GM21390 (cell line): ENCODE measurements around the gene GGCT.

ENCODE experiments used
- ATAC-seq: cut with Tn5 transposase; IDR thresholded peaks from one replicate; pipeline ENCODE4 v1.9.1; 2021; ENCODE audit not compliant: unreplicated experiment

The GGCT gene

DNA sequence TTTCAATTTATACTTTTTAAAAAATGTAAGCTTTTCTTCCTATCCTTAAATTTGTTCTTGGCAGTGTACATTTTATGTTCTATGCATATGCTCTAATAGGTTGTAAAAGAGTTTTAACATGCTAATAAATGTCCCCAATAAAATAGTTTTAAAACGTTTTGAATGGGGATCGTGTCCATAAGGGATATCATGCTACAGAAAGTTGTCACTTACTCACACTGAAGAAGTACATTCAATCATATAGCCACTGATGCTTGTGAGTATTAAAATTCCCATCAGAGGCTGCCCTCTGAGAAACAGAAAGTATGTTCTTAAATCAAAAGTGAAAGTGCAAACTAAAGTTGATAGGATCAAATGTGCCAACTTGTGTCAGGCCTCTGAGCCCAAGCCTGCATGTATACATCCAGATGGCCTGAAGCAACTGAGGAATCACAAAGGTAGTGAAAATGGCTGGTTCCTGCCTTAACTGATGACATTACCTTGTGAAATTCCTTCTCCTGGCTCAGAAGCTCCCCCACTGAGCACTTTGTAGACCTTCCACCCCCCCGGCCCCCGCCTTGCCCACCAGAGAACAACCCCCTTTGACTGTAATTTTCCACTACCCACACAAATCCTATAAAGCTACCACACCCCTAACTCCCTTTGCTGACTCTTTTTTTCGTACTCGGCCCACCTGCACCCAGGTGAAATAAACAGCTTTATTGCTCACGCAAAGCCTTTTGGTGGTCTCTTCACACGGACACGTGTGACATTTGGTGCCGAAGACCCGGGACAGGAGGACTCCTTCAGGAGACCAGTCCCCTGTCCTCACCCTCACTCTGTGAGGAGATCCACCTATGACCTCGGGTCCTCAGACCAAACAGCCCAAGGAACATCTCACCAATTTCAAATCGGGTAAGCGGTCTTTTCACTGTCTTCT is 25.2 kb downstream of the GGCT start:
- no peak for ATAC-seq

- ATAC-seq, result peak; percentile 91
Measured at GRCh38 chr7:30478349-30479201, 26.1 kb downstream of the GGCT start, which contains the start of gene NOD1. TSS of gene NOD1 (minus strand) at chr7:30478784. CDS start at chr7:30456921, 21,863 bp downstream.

- no peak for ATAC-seq
Measured at GRCh38 chr7:30476459-30477145, 28.0 kb downstream of the GGCT start.

DNA sequence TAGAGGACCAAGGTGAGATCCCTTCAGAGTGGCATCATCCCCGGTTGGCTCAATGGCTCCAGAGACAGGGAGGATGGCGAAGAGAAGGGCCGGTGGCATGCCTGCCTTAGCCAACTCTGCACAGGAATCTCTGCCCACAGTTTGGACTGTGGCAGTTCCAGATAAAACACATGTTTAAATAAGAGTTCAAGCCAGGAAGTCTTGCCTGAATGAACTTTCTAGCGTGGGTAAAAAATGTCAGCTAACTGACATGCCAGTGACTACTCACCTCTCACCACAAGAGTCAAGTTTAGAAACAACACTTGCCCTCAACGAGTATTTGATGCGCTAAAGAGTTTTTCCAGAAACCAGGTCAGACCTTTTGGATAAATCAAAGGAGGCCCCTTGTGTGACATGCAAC is 29.0 kb downstream of the GGCT start:
- ATAC-seq, result no peak

DNA sequence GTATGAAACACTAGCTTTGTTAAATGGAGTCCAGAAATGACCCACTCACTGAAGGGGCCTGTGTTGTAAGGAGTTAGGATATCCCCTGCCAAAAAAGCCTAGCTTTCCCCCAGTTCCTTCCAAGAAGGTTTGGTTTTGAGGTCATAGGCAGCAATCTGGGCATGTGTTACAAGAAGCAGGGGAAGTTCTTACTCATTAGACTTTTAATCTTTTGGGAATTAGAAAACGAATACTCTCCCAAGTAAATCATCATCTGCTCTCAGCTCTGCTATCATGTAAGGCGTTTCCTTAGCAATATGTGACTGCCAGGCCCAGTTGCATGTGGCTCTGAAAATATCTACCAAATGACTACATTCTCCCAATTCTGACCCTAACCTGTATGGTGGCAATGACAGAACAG is 29.7 kb downstream of the GGCT start:
- no peak for ATAC-seq

- no peak for ATAC-seq
Measured at GRCh38 chr7:30474485-30474884, 30.1 kb downstream of the GGCT start.

- no peak for ATAC-seq
Measured at GRCh38 chr7:30473903-30474302, 30.7 kb downstream of the GGCT start.

- ATAC-seq, result no peak
Measured at GRCh38 chr7:30472784-30473775, 31.5 kb downstream of the GGCT start.

- no peak for ATAC-seq
Measured at GRCh38 chr7:30472081-30472783, 32.4 kb downstream of the GGCT start.

GRCh38 chr7:30471205-30471604 is 33.4 kb downstream of the GGCT start:
- no peak for ATAC-seq

GRCh38 chr7:30470771-30471170 is 33.9 kb downstream of the GGCT start:
- ATAC-seq, result no peak

DNA sequence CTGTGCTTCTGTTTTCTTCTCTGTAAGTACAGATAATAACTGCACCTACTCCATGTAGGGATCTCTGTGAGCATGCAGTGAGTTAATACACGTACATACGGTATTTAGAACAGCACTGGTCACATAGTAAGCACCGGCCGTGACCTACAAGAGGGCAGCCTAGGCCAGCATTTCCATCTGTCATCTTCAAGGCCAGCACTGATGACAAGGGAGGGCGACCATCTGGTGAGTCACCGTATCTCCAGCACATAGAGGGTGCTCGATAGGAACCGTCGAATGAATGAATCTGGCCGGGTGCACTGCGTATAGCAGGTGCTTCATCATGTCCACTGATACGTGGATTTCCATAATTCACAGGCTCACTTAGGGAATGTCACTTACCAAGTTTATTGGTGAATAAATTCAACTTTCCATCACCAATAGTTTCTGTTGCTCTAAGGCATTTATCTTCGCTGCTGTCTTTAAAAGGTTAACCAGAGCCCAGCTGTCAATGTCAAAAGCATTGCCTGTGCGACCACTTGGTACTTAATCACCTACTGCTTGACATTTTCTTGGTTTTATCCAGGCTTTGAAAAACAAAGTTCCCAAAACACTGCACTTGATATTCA is 34.4 kb downstream of the GGCT start:
- no peak for ATAC-seq

GRCh38 chr7:30469303-30469702 is 35.3 kb downstream of the GGCT start:
- no peak for ATAC-seq

- ATAC-seq, result no peak
Measured at GRCh38 chr7:30468791-30469190, 35.8 kb downstream of the GGCT start.

DNA sequence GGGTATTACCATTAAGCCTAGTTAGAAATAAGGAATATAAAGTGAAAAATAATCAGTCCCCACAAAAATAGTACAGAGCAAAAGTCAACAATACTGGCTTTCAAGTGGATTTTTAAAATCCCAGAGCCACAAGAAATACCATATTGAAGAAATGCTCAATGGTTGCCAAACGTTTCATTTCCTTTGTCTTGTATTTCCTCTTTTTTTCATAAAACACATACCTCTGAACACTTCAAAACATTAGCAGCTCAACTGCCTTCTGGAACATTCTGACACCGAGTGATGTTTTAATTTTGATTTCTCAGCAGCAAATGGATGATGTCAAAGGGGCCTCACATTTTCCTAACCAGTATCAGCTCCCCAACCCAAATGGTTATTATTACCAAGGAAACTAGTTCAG is 36.6 kb downstream of the GGCT start:
- ATAC-seq, result no peak

DNA sequence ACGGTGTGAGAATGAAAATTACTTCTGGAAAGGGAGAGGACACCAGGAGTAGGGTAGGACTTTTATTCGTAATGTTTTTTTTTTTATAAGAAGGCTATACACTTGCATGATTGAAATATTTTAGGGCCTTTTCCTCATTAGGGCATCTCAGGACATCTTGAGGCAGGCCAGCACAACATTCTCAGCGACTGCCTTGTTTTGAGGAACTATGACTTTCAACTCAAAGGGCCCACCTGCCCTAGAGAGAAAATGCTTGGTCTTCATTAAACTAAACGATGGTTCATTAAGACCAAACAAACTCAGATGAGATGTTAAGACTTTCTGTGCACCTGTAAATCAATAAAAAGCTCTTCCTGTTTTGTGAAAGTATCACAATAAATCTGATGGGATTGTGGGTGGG is 37.4 kb downstream of the GGCT start:
- ATAC-seq, result no peak

DNA sequence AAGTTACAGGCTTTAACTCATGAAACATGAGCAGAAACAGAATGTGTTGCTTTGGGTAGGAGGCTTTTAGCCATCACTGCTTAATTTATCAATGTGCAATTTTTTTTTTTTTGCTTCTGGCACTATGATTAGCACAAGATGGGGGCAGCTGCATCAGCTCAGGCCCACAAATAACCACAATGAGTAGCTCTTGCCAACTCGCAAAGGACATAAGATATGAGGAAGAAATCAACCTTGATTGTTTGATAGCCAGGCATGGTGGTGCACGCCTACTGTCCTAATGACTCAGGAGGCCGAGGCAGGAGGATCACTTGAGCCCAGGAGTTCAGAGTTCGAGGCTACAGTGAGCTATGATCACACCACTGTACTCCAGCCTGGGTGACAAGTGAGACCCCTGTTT is 38.4 kb downstream of the GGCT start:
- ATAC-seq, result no peak

DNA sequence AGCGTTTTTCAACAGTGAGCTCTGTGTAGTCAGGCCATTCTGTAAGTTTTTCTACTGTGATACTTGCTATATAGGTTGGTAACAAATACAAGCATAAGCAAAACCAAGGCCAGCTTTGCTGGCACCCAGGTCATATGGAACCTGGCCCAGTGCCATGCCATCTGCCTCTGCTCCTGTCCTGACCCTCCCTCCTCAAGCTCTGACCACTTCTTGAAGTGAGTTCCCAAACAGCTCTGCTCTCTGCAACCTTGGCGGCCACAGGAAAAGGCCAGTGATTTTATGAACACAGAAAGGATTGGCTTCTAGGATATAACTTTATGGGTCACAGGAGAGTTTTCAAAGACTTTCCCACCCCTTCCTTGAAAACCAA is 38.8 kb downstream of the GGCT start:
- ATAC-seq, result no peak
